Measurements from ENCODE around the gene IL17C.

The IL17C gene, protein sequence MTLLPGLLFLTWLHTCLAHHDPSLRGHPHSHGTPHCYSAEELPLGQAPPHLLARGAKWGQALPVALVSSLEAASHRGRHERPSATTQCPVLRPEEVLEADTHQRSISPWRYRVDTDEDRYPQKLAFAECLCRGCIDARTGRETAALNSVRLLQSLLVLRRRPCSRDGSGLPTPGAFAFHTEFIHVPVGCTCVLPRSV

DNA sequence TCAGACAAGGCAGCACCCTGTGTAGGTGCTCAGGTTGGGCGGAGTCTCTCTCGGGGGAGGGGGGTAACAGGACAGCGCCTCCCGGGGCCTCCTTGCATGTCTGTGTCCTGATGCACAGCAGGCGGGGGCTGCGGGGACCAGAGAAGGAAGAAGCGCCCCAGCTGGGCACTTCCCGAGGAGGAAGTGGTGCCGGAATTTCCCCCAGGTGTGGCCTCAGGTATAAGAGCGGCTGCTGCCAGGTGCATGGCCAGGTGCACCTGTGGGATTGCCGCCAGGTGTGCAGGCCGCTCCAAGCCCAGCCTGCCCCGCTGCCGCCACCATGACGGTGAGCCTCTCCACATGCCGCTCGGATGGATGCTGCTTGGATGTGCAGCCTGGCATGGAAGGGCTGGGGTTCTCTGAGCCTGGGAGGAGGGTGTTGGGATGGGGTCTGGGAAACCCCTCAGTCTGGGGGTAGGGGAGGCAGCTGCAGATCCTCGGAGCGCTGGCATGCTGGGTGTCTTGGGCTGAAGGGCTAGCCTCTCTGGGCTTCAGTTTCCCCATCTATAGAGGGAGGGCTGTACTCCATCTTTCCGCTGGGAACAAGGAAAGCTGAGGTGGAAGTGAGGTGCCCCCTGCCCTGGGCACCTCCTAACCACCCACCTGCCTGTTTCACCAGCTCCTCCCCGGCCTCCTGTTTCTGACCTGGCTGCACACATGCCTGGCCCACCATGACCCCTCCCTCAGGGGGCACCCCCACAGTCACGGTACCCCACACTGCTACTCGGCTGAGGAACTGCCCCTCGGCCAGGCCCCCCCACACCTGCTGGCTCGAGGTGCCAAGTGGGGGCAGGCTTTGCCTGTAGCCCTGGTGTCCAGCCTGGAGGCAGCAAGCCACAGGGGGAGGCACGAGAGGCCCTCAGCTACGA, at the start of gene IL17C:
TSS of gene IL17C (plus strand) at position 250 of the 908 bp plus-strand sequence. CDS start at position 320, 70 bp downstream.
- no peak for DNase-seq (ENCODE audit: low read depth in 2 of 3, low spot score in 1 of 3)

DNA sequence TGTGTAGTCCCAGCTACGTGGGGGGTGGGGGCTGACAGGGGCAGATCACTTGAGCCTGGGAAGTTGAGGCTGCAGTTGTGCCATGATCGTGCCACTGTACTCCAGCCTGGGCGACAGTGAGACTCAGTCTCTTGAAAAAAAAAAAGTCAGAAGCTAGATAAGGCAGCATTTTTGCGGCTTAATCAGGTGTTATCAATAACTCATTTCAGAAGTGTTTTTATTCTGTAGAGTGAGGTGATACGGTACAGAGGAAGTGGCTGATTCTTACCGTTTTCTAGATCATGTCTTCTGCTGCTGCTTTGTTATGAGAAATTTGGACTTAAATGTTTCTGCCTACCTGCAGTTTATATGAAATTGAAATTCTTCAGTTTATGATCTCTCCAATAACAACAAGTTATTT, 49.6 kb upstream of the IL17C start:
- DNase-seq (ENCODE audit: low read depth in 2 of 3, low spot score in 1 of 3) = no peak

DNA sequence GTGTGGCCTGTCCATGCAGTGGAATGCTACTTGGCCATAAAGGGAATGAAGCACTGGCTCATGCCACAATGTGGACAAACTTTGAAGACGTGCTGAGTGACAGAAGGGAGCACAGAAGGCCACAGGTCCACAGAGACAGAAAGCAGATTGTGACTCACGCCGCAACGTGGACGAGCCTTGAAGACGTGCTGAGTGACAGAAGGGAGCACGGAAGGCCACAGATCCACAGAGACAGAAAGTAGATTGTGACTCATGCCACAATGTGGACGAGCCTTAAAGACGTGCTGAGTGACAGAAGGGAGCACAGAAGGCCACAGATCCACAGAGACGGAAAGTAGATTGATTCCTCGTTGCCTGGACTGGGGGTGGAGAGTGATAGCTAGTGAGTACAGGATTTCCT, 48.9 kb upstream of the IL17C start:
- no peak for DNase-seq (ENCODE audit: low read depth in 2 of 3, low spot score in 1 of 3)

DNA sequence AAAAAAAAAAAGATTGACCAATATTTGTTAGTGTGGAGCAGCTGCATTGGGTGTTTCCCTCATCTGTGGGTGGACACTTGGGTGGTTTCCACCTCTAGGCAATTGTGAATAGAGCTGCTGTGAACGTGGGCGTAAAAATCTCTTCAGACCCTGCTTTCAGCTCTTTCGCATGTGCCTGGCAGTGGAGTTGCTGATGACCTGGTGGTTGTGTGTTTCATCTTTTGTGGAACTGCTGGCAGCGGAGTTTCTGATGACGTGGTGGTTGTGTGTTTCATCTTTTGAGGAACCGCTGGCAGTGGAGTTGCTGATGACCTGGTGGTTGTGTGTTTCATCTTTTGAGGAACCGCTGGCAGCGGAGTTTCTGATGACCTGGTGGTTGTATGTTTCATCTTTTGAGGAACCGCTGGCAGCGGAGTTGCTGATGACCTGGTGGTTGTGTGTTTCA, 46.8 kb upstream of the IL17C start:
- DNase-seq (ENCODE audit: low read depth in 2 of 3, low spot score in 1 of 3) = peak; percentile 27 to 40 (median 28)

DNA sequence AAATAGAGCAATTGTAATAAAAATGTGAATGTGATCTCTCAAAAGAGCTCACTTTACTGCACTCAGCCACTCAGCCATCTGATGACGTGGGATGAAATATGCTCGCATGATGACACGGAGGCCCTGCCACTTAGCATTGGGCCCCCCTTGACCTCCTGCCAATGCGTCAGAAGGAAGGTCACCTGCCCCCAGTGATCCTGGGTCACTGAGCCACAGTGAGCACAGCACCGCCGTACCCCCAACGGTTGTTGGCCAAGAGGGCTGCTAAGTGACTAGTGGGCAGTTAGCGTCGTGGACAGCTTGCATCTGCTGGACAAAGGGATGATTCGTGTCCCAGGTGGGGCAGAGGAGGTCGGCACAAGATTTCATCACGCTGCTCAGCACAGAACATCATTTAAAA, 45.3 kb upstream of the IL17C start:
- no peak for DNase-seq (ENCODE audit: low read depth in 2 of 3, low spot score in 1 of 3)

DNA sequence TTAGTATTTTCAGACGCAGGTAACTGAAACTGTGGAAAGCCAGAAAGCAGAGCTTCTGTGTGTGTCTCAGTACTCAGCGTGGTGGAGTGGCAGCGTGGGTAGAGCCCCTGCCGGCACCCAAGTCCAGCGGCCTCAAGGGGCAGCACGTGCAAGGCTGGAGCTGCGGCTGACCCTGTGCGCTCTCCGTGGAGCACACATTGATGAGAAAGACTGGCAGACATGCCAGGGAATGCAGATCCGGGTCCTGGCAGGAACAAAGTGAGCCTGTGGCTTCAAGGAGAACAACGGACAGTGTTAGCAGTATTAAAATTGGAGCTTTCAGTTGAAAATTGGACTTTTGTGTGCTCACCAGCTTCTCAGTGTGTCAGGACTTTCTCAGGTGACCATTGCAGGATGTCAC, 44.9 kb upstream of the IL17C start:
- no peak for DNase-seq (ENCODE audit: low read depth in 2 of 3, low spot score in 1 of 3)

DNA sequence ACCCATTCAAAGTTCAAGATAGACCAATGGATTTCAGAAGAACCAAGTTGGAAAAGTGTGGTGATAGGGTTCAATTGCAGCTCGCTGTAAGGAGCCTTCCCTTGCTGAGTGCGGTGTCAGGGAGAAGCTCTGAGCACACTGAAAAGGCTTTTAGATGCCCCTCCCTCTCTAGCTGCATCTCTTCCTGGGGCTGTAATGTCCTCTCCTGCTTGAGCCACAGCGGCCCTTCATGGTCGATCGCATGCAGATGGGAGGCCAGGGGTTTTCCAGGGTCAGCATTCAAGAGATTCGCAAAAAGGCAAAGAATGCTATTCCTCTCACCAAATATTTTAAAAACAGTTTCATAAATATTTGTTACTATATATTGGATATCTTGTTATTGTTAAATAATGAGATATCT, 44.5 kb upstream of the IL17C start:
- DNase-seq (ENCODE audit: low read depth in 2 of 3, low spot score in 1 of 3) = no peak

DNA sequence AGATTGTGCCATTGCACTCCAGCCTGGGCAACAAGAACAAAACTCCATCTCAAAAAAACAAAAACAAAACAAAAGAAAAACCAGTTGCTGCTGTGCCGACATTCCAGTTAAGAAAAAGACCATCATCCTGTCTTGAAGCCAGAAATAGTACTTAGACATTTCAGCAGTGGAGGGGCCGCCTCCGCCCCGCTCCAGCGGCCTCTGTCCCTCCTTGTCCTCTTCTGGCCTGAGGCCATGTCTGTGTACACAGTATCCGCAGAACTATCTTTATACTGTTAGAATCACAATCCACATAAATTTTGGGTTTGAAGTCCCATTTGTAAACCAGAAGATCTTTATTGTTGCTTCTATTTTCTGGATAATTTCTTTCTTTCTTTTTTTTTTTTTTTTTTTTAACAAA, 43.3 kb upstream of the IL17C start:
- DNase-seq (ENCODE audit: low read depth in 2 of 3, low spot score in 1 of 3) = no peak

DNA sequence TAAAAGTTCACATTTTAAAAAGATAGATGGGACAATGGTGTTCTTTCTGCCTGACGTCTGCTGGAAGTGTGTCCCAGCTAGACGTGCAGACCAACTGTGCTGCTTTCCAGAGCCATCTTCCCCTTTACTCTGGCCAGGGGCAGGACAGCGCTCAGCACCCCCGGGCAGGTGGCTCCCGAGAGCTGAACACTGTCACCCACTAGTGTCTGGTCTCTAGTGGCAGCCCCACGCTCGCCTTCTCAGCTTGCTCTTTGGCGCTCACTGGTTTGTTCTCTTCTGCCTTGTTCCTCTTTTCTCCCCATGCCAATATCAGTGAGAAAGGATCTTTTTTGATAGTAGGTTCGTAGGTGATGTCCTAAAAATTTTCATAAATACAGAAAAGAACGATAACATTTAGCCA, 42.5 kb upstream of the IL17C start:
- no peak for DNase-seq (ENCODE audit: low read depth in 2 of 3, low spot score in 1 of 3)

DNA sequence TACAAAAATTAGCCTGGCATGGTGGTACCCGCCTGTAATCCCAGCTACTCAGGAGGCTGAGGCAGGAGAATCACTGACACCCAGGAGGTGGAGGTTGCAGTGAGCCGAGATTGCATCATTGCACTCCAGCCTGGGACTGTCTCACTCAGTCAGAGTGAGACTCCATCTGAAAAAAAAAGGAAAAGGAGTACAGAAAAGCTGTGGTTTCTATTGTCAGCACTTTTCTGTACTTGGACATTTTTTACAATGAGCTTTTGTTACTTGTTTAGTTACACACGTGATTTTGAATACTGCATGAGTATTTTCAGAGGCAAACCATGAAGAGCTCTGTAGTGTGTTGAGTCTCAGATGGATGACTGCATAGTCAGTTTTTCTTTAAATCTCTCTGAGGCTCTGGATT, 41.9 kb upstream of the IL17C start:
- no peak for DNase-seq (ENCODE audit: low read depth in 2 of 3, low spot score in 1 of 3)

DNA sequence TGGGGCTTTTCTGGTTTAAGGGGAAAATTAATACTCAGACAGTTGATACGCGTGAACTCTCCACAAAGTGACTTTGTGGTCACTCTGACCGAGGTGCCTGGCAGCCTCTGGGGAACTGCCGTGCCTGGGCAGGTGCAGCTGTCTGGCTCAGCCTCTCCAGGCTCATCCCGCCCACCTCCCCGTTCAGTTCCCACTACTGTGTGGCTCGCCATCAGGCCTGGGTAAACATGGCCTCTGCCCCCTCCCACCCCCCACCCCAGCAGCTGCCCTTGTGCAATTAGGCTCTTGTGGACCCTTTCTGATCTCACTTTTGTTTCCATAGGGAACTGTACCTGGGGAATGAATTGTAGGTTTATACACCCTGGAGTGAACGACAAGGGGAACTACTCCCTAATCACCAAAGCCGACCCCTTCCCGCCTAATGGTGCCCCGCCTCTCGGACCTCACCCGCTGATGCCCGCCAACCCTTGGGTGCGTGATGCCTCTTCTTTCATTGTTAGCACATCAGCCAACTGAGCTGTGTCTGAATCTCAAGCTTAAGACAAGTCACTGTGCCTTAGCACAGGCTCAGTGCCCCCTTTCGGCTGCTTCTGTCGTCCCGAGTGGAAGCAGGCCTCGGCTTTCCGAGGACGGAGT, 40.4 kb upstream of the IL17C start:
- DNase-seq (ENCODE audit: low read depth in 2 of 3, low spot score in 1 of 3) = no peak

DNA sequence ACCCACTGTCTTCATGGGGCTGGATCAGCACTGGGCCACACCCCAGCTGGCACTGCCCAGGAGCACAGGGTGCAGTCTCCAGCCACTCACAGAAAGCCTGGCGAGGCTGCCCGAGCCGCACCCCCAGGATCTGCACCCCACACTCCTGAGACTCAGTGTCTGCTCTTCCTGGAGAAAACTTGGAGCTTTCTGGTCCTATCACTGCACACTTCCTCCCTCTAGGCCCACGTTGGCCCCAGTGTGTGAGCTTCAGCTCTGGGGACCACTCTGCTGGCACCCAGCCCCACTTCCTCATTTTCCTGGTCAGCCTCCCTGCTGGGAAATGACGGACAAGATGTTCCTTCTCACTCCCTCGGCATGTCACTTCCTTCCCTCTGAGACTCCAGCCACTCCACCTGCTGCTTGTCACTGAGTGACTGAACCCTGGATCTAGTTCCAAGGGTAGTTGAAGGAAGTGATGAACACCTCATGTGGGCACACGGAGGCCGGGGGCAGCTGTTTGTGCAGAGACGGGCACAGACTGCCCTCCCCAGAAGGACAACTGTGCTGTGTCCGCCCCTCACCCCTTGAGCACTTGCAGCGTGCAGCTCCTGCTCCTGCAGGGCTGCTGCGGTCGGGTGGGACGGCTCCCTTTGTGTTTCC, 39.2 kb upstream of the IL17C start:
- DNase-seq (ENCODE audit: low read depth in 2 of 3, low spot score in 1 of 3) = no peak

DNA sequence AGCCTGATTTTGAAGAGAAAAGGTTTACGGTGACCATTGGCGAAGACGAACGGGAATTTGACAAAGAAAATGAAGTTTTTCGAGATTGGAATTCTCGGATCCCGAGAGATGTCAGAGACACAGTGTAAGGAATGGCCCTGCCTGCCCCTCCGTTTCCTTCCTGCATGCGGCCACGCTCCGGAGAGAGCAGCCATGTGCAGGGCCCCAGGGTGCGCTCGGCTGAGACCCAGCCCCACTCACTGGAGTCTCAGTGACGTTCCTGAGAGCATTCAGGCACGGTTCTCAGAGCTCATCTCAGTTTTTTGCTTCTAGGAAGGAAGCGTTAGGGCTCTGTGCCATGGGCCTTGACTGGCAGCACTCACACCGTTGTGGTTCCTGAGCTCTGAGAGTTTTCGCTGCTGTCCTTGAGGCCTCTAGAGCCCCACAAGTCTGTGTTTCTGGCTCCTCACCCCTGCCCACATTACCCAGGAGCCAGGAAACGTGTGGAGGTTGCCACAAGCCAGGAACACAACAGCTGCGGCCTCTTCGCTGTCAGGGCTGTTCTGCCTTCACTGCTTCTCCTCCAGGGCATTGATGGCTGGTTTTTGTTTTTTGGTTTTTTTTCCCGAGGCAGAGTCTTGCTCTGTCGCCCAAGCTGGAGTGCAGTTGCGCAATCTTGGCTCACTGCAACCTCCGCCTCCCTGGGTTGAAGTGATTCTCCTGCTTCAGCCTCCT, 38.4 kb upstream of the IL17C start:
- DNase-seq (ENCODE audit: low read depth in 2 of 3, low spot score in 1 of 3) = no peak

DNA sequence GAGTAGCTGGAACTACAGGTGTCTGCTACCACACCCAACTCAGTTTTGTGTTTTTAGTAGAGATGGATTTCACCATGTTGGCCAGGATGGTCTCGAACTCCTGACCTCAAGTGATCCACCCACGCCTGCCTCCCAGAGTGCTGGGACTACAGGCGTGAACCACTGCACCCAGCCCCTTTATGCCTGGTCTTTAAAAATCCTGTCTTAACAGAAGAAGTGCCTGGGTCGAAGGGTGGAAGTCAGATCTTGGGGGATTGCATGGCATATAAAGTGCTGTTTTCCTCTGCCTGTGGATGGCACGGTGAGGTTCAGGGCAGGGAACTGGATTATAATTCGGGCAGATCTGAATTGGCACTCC, 37.9 kb upstream of the IL17C start:
- no peak for DNase-seq (ENCODE audit: low read depth in 2 of 3, low spot score in 1 of 3)

DNA sequence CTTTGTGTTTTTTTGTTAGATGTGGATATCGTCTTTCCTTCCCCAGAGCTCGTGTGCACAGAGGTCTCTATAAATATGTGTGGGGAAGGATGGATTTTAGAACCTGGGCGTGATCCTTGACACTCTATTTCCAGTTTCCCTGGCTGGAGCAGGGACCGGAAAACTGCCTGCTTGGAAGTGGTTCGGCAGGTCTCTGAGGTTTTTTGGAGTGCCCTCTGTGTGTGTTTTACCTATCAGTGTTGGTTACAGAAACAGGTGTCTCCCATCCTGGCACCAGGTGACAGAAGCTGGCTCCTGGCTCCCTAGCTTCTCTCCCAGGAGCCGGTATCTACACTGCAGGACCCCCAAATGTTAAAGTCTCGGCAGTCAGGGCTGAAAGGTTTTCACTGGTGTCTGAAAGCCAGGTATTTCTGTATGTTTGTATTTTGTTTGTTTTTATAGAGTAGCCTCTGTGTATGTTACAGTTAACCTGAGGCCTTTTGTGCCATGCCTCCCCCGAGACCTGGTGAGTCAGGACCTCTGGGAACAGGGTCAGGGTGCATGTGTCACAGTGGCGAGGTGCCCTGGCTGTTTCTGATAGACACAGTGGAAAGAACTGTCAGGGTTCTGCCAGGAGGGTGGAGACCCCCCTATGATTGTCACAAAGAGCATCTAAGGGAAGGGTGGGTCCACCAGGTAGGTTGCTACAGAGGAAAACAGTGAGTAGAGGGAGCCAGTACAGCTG, 36.9 kb upstream of the IL17C start:
- DNase-seq (ENCODE audit: low read depth in 2 of 3, low spot score in 1 of 3) = no peak

DNA sequence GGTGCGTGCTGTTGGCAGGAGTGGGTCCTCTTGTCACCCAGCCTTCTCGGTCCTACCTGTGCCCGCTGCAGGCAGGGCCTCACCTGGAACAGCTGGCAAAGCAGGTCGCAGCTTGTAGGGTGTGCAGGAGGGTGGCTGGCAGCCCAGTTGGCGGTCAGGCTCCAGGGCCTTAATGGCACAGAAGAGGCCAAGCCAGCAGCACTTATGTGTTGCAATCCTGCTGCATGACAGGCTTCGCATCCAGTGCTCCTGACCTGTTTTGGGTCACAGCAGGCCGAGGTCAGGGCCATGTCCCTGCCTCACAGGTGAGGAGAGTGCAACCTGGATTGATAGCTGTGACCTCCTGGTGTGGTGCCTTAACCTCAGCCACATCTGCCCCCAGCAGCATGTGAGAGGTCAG, 36.3 kb upstream of the IL17C start:
- DNase-seq (ENCODE audit: low read depth in 2 of 3, low spot score in 1 of 3) = no peak

DNA sequence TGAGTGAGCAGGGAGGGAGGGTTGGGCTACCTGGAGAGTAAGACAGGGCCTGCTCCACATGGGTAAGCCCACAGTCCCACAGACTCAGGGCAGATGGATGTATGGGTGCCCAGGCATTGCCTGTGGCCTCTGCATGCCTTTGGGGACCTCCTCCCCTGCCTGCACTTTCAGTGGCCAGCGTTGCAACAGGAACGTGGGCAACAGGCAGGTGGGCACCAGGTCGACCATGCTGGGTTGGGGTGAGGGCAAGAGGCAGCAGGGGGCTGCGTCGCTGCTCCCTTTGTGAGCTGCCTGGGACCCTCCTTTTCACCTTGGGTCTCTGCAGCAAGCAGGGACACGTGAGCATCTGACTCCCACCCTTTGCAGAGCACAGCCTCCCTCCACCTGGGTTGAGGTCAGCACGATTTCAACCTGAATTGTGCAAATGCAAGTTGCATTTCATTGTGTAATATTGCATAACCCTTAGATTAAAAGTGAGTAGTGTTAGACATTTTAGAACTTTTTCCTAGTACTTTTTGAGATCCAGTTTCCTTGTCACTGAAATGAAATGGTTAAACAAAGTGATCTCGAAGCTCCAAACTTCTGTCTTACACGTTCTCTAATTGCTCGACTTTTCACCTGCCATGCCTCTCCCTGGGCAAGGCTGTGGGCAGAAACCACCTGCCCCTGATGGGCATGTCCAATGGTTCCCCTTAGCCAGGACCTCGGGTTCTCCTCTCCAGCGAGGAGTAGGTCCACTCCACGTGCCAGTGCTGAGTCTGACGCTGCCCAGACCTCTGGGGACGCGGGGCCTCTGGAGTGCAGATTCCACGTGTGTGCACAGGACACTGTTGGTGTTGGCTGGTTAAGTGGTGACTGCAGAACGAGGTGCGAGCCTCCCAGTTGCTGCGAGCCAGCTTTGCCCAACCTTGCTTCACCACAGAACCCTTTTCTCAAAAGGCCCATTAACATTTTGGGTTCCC, 32.9 kb upstream of the IL17C start:
- no peak for DNase-seq (ENCODE audit: low read depth in 2 of 3, low spot score in 1 of 3)

DNA sequence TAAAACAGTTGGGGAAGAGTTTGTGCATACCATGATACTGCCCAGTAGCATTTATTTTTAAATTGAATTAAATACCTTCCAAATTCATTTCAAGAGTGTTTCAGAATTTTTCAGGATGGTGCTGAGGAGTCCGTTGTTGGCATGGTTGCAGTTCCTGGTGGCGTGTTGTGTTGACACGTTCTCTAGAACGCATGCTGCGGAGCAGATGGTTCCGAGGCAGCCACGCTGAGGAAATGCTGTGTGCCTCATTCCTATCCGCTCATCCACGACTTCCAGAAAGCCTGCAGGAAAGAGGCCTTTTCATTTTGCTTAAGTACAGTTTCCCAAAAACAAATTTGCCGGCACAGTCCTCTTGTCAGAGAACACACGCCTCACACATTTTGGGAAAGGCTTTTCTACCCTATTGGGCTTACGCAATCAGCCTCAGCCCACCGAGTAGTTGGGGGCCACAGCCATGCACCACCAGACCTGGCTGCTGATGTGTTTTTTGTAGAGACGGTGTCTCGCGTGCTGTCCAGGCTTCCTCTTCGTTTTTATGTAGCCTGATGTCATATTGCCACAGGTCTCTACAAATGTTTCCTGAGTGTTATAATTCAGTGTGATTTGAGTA, 32.1 kb upstream of the IL17C start:
- DNase-seq (ENCODE audit: low read depth in 2 of 3, low spot score in 1 of 3) = no peak

DNA sequence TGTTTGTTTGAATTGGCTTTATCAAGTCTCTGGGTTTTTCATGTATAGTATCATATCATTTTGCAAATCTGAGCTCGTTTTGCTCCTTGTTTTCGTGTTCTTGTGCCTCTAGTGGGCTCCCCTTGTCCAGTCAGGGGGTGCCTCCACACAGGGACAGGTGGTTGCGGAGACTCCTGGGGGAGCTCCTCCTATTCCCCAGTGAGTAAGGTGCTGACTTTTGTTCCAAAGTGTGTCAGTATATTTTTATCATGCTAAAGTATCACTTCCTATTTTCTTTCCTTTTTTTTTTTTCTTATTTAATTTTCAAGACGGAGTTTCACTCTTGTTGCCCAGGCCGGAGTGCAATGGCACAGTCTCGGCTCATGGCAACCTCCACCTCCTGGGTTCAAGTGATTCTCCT, 30.3 kb upstream of the IL17C start:
- no peak for DNase-seq (ENCODE audit: low read depth in 2 of 3, low spot score in 1 of 3)
